ENCODE data around the gene ZBTB24.

DNA sequence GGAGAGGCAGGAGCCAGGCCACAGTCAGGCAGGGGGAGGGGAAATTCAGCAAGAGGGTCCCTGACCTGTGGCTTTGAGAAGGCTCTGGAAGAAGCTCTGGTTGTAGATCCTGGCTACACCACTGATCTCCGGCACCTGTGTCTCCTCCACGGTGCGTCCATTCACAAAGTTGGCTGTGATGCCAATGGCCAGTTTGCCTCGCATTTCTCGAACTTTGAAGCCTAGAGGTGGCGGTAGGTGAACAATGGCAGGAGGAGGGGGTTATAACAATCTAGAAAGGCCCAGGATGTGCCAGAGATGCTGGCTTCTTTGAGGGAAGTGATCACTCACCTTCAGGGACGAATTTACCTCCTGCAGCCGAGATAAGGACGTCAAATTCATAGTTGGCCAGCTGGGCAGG lies 30.8 kb downstream of the ZBTB24 start:
- TF ChIP-seq POLR2AphosphoS5 (IDR thresholded peaks at IDR 0.05), result no peak
- TF ChIP-seq, protein P1, sequence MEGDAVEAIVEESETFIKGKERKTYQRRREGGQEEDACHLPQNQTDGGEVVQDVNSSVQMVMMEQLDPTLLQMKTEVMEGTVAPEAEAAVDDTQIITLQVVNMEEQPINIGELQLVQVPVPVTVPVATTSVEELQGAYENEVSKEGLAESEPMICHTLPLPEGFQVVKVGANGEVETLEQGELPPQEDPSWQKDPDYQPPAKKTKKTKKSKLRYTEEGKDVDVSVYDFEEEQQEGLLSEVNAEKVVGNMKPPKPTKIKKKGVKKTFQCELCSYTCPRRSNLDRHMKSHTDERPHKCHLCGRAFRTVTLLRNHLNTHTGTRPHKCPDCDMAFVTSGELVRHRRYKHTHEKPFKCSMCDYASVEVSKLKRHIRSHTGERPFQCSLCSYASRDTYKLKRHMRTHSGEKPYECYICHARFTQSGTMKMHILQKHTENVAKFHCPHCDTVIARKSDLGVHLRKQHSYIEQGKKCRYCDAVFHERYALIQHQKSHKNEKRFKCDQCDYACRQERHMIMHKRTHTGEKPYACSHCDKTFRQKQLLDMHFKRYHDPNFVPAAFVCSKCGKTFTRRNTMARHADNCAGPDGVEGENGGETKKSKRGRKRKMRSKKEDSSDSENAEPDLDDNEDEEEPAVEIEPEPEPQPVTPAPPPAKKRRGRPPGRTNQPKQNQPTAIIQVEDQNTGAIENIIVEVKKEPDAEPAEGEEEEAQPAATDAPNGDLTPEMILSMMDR (IDR thresholded peaks at IDR 0.05), result no peak
